HG03139 (cell line): ENCODE results near the gene TMEM229B.

Experiments used
- ATAC-seq: cut with Tn5 transposase; IDR thresholded peaks from one replicate; pipeline ENCODE4 v1.9.1; 2021; ENCODE audit not compliant: unreplicated experiment

TMEM229B gene

GRCh38 chr14:67487937-67488893, at the start of gene TMEM229B:
TSS of gene TMEM229B (minus strand) at chr14:67488721. CDS start at chr14:67473923, 14,798 bp downstream.
- ATAC-seq, result peak; percentile 86

GRCh38 chr14:67537736-67538135, 49.2 kb upstream of the TMEM229B start:
- ATAC-seq, result no peak

DNA sequence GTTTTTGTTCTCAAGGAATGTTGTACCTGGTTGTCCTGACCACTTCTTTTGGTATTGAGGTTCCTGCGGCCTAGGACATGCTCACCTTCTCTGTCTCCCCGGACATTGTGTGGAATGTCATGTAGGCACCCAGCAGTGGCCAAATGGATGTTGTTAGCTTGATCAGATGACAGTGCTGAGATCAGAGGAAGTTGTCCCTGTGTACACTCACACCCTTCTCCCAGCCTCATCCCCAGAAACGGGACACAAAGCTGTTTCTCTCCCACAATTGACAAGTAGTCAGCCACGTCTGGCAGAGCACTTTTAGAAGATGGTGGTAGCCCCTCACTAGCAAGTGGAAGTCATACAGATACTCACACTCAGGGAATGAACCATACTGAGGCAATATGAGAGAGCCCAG, 47.6 kb upstream of the TMEM229B start:
- no peak for ATAC-seq

DNA sequence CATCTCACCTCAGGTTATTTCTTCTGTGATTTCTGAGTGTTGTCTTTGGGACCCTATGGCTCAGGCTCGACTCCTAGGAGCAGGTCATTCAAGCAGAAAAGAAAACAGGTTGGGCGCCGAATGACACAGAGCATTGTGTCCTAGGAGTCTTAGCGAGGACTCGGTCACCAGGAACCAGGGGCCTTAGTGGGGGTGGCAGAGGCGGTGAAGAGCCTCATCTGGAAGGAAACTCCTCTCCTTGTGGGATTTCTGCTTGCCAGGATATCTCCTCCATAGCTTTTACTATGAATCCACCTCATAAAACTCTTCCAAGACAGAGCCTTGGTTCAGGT, 45.2 kb upstream of the TMEM229B start:
- no peak for ATAC-seq

GRCh38 chr14:67532998-67533753, 44.7 kb upstream of the TMEM229B start, which contains the start of gene PLEKHH1:
TSS of gene PLEKHH1 (plus strand) at chr14:67533290. CDS start at chr14:67541868, 8,578 bp downstream.
- ATAC-seq, result no peak

GRCh38 chr14:67532606-67532997, 44.1 kb upstream of the TMEM229B start:
- ATAC-seq, result no peak

- ATAC-seq, result no peak
Observed at GRCh38 chr14:67529947-67530935, 41.7 kb upstream of the TMEM229B start.

- ATAC-seq, result no peak
Observed at GRCh38 chr14:67528276-67528675, 39.8 kb upstream of the TMEM229B start.

- ATAC-seq, result no peak
Observed at GRCh38 chr14:67527756-67528155, 39.2 kb upstream of the TMEM229B start.

DNA sequence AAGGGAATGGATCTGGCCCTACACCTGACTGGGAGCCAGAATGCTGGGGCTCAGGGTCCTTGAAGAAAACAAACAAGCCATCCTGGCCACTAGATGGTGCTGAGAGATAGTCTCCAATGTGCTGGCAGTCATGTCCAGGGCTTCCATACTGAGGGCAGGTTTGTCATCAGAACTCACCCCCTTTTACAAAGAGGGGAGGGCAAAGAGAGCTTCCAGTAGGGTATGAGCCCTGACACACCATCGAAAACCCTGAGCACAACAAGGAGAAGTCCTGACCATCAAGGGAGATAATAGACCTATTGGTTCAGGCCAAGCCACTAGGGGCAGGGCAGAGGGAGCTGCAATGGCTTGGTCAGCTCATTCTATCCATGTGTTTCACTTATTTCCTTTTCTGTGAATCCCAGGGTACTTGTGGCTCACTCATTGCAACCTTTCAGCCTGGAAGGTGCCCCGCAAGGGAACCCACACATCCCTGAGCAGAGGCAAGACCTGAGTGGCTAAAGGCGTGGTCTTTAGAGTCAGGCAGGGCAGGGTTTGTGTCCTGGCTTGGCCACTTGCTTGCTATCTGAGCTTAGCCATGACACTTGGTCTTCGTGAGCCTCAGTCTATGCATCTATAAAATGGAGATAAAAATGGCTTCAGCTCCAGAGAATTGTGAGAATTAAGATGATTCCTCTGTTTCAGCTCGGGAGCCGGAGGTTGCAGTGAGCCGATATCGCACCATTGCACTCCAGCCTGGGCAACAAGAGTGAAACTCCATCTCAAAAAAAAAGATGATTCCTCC, 38.3 kb upstream of the TMEM229B start:
- ATAC-seq, result no peak

DNA sequence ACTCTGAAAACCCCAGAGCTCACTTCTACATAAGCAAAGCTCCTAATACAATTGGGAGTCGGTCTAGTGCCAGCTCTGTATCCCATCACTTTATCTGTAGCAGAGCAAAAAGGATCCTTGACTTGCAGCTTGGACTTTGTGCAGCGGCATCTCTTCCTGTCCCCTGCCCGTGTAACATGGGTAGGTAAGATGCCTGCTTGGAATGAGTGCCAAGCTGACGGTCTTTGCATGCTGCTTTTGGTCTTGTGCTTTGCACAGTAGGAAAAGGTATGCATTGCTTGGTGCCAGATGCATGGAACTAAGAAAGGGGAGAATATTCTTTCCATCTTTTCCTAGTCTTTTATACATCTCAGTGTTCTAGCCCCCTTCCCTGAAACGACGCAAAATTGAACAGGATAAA, 37.7 kb upstream of the TMEM229B start:
- ATAC-seq, result no peak

- no peak for ATAC-seq
Observed at GRCh38 chr14:67525389-67525788, 36.9 kb upstream of the TMEM229B start.

DNA sequence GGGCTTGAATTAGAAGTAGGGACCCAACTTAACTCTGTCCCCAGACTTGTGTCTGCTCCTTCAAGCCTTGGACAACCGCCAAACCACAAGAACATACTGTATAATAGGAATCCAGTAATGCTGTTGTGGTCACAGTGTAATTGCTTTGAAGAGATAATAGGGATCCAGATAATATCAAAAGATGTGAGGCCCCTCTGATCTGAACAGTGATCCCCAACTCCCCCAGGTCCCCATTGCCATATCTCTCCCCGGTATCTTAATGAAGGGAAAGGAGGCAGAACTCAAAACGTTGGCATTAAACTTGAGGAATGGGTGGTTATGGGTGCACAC, 36.1 kb upstream of the TMEM229B start:
- ATAC-seq, result no peak

DNA sequence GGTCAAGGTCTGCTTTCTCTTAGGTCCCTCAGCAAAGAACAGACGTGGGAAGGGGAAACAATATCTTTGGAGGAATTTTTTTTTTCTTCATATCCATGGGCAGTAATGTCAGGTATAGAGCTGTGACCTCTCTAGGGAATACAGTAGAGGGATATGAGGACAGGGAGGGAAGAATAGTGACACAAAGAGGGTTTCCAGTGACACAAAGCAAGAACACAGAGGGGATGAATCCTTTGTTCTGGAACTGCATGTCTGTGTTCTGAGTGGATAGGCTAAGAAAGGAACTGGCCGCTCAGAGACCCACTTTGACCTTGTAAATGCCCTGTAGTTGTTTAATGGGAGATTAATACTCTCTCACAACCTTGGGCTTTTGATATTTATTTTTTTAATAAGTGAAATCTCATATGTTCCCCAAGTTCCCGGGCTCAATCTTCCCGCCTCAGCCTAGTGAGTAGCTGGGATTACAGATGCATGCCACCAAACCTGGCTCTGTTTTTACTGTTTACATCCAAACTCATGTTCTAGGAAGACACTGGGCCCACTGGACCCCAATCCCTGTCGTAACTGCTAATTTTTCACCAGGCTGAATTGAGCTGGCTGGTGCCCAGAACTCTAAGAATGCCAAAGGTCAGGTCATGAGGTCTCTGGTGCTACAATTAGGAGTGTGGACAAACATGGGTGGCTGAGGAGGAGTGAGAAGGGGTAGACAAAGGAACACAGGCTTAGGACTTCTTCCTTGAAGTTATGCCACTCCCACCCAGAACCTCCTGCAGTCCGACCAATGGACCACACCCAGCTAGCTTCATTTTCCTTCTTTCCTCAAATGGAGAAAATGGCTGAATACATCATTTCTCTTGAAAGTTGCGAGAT, 35.5 kb upstream of the TMEM229B start:
- ATAC-seq, result no peak

GRCh38 chr14:67522270-67522669, 33.7 kb upstream of the TMEM229B start:
- ATAC-seq, result no peak

- ATAC-seq, result no peak
Observed at GRCh38 chr14:67520482-67520881, 32.0 kb upstream of the TMEM229B start.

DNA sequence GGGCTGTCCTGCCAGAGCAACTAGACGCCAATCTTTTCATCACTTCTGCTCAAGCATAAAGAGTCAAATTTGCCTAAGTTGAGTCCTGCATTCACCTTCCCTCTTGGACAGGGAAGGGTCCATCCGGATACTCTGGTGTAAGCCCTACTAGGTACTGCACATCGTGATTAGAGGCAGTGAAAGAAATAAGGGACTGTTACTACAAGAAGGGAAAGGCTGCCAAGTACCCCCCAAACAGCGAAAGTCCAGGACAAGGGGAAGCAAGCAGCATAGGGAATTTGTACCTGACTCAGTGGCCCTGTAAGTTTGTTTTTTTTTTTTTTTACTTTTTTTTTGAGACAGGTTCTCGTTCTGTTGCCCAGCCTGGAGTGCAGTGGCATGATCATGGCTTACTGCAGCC, 30.9 kb upstream of the TMEM229B start:
- no peak for ATAC-seq

- no peak for ATAC-seq
Observed at GRCh38 chr14:67517083-67517482, 28.6 kb upstream of the TMEM229B start.

DNA sequence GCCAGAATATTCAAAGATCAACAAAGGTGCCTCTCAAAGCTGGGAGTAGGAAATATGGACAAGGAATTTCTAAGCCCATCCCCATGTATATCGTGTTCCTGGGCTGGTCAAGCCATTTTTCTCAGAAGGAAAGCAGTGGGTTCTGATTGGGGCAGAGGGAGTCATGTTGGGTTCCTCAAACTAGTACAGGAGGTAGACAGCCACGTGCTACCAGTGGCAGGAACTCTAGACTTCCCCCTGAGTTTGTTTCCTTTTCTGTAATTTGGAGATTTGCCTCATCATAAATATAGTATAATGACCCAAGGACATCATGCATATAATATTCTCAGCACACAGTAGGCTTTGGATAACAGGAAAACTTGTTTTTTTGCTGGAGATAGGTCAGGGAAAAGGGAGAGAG, 28.2 kb upstream of the TMEM229B start:
- no peak for ATAC-seq
